Fibroblast of skin of back (primary cell): ENCODE measurements around the gene FAM174A.
A peak's percentile ranks its signal among the peaks of the same experiment; 100 is the strongest.
"Not testable (repeated sequence)": the region's sequence is repeated elsewhere in the genome, so short reads cannot be mapped to it uniquely, and the experiment has no call there.

Source experiments
- DNase-seq: peaks from one replicate; pipeline ENCODE4 v3.0.0-alpha.2; 2013

Gene FAM174A

DNA sequence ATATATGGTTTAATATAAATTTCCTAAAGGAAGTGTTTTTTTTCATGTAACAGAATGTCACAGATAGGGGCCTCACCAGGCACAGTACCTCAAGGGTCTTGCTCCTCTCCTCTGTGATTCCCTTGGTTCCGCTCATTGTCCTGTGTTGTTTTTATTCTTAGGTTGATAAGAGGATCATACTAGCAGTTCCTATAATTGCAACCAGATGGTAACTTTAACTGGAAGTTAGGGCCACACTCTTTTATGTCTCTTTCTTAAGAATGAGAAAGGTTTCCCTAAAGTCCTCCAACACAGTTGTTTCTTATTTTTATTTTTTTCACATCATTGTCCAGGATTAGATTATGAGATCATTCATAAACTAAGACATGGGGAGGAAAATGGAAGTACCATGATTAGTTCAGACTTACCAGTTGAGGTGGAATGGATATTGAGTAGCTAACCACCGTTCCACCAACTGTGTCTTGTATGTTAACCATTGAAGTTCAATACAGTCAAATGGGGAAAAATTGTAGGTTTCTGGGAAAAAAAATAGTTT lies 41.1 kb downstream of the FAM174A start:
- no peak for DNase-seq

DNA sequence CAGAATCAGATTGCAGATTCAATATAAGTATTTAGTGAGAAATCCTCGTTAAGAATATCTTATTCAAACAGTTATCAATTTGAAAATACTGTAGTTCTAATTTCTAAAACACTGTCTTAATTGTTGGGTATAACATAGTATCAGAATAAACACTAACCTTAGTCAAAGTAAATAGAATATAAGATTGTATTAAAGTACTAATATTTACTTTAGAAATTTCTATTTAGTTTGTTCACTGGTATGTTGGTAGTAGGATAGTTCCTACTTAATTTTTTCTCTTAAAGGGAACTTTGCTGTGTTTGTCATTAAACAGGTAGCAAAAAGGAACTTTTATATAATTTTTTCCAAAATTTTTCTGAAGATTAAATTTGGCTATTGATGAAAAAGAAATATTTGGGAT lies 42.3 kb downstream of the FAM174A start:
- no peak for DNase-seq

DNA sequence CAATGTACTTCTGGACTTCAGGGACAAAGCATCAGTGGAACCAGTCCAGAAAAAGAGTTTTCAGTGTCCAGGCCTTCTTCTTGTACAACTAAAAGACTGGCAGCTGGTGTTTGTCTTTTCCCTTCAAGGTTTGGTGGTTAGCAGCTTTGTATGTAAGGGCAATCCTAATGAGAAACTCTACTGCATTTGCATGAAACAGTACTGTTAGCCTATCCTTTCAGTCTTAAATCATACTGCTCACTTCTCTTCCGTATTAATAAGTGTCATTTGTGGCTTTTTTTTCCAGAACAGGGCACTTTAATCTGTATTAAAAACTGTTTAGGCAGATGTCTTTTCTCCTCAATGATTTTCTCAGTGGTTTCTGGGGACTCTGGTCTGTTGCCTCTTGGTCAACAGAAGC lies 48.9 kb downstream of the FAM174A start:
- DNase-seq = no peak

DNA sequence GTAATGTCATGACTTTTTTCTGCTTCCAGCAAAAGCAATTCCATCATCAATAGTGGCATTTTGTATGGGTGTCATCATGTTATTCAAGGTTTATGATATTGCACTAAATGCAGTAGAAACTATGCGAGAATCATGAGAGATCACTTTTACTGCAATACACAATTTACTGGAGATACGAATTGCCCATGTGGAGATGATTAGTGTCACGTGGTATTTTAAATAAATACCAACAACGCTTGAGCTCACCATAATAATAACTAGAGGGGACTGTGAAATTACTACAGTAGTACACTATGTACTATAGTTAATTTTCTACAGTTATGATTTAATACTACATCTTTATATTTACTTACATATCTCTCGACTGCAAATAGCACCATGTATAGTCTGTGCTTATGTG lies 49.7 kb downstream of the FAM174A start:
- DNase-seq = no peak

DNA sequence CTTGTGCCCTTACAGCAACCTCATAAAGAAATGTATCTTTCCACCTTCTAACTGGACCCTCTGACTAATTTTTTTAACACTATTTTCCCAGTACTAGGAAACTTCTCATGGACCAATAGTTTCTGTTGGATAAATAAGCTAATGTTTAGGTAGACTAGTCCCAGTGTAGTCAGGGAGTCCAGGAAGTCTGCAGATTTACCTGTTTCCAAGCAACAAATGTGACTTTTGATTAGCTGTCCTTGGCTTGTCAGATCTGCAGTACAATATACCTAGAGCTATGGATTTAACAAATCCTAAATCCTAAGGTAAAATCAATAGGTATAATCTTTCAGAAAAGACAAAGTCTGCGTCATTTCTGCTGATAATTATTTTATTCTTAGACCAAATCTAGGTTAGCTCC lies 55.7 kb downstream of the FAM174A start:
- no peak for DNase-seq

DNA sequence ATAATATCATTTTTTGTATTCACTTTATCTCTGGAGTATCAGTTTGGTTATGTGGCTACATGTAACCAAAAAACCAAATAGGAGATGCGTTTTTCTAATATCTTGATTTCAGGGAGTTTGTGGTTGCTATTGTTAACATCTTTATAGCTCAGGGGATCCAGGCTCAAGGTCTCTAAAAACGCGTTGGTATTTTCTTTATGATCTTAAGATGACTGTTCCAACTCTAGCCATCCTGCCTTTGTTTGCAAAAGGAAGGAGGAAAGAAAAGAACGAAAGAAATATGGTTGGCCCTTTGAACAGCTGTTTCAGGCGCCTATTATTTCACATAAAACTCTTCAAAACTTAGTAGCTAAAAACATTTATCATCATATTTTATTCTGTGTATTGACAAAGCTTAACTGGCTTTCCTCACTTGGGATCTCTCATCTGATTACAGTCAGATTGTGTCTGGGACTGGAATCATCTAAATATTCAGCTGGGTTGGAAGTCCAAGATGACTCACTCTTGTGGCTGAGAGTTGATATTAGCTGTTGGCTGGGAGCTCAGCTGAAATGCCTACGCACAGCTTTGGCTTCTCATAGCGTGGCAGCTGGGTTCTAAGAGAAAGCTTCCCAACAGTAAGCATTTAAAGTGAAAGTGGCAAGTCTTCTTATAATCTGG lies 60.1 kb downstream of the FAM174A start:
- DNase-seq = peak; percentile 92

DNA sequence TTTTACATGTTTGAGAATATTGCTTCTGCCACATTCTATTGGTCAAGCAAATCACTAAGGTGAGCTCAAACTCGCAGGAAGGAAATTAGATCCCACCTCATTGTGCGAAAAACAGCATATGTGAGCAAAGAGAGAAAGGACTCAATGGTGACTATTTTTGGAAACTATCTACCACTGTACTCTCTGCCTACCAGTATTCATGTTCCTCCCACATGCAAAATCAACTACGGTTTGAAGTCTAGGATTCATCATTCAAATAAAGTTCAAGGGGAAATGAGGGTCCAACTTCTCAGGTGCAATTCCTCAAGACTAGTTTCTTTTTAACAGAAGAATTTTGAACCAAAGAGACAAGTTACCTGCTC lies 60.6 kb downstream of the FAM174A start:
- DNase-seq = no peak

DNA sequence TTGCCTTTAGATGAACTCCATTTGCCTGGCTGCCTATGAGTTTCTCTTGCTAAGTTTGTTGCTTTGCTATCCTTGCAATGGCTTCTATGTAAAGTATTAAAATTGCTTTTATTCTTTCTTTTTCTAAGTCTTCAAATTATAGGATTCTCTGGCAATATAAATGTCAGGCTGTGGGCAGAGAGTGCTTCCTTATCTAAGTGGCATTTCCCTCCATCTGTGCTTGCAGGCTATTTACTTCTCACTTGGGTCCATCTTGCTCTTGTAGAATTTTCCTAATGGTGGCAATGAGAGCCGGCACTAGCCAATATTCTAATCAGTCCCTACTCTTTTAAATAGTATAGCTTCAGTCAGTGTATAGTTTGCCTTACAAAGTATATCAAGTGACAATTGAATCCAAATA lies 63.3 kb downstream of the FAM174A start:
- no peak for DNase-seq

DNA sequence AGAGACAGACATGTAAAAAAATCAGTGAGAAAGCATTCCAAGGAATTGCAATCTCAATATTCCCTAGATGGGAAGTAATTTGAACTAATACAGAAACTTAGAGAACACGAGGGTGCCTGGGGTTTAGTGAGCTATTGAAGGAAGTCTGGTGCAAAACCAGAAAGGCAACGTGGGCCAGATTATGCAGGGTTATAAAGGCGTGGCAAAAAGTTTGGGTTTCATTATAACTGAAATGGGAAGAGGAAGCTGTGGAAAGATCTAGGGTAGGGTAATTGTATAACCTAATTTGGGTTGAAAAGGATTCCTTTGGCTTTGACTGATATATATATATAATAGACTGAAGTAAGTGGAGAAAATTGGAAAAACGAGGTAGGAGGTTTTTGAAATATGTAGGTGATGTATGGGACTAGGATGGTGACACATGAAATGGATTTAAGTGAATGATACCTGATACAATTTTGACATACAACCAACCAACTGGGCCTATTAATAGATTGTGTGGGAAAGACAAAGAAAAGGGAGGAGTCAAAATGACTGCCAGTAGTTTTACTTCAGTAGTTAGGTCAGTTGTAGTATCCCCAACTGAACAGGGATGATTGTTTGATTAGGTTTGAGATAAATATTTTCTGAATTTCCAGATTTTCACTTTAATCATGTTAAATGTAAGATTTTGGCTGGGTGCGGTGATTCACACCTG lies 65.3 kb downstream of the FAM174A start:
- DNase-seq = no peak

DNA sequence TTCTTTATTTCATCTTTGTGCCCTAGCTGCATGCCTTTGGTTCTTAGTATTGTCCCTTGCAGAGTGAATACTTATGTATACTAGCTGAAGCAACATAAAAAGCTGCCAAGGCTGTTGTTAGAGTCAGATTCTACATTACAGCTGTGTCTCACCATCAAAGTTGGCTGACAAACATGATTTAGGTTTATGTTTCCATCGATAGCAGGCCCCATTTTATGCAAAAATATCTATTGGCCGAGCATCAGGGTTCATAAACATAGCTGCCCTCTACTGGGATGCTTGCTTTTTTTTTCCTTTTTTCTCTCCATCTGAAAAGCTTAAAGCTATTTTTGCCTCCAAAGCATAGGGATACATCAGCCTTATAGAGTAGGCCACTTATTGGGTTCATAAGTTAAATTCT lies 68.0 kb downstream of the FAM174A start:
- no peak for DNase-seq

DNA sequence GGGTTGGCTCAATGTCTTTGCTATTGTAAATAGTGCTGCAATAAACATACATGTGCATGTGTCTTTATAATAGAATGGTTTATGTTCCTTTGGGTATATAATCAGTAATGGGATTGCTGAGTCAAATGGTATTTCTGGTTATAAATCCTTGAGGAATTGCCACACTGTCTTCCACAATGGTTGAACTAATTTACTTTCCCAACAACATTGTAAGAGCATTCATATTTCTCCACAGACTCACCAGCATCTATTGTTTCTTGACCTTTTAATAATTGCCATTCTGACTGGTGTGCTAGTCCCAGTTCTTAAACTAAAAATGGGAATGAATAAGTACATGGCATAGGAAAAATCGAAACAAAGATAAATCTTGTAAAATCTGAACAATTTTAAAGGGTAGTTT lies 68.8 kb downstream of the FAM174A start:
- not testable (repeated sequence) for DNase-seq

DNA sequence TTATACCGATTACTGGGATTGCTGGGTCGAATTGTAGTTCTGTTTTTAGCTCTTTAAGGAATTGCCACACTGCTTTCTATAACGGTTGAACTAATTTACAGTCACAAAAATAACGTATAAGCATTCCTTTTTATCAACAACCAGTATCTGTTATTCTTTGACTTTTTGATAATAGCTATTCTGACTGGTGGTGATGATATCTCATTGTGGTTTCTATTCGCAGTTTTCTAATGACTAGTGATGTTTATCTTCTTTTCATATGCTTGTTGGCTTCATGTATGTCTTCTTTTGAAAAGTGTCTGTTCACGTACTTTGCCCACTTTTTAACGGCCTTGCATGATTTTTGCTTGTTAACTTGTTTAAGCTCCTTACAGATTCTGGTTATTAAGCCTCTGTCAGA lies 74.4 kb downstream of the FAM174A start:
- DNase-seq = no peak

DNA sequence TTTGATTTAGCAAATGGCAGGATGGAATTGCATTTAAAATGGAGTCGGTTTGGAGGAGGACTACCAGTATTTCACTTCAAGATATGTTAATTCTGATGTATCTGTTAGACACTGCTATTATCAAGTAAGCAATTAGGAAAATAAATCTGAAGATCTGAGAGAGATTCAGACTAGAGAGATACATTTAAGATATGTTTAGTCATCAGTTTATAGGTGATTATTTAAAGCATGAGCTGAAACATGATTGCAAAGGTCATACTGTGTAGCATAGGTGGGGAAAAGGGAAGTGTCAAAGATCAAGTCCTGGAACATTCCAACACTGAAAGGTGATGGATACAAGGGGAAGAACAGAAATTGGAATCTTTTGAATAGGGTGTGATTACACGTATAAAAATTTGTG lies 79.1 kb downstream of the FAM174A start:
- no peak for DNase-seq

DNA sequence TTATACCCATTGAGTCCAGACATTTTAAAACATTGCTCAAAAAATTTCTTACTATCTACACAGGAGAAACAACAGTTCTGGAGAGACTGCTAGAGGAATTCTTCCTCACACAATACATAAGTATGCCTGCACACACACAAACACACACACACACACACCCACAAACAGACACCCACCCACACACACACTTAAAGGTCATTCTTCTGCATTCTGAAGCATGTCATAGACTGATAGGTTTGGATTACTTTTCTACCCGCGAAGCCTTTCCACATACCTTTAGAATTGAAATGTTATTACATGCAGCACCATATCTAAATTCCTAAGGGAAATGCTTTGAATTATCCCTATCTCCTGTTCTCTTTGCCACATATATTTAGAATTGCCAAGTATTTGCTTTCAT lies 80.2 kb downstream of the FAM174A start:
- DNase-seq = no peak

DNA sequence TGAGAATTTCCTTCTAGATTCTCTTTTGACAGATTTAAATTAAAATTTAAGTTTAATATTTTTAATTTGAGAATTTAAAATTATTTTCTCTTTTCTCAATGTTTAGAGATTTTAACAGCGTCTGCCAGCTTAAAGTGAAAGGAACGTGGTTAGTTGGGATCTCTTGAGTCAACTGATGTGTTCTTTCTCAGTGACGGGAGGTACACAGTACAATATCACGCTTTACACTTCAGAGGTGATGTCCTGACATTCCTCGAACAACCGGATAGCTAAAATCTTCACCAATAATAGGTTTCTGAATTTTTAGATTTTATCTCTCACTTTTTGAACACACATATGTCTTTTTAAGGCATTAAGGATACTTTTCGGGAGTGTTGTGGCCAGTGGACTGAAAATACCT lies 81.1 kb downstream of the FAM174A start:
- DNase-seq = no peak

DNA sequence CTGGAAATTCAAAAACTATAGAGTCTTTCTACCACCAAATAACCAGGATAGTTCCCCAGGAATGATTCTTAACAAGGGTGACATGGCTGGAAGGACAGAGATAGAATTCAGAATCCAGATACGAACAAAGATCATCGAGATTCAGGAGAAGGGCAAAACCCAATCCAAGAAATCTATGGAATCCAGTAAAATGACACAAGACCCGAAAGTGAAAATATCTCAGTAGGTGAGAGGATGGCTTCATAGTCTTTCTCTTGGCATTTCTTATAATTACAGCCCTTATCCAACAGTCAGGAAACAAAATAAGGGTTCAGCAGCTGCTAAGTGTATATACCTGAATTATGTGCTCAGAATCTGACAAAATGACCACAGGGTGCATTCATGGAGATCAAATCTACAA lies 81.8 kb downstream of the FAM174A start:
- no peak for DNase-seq

DNA sequence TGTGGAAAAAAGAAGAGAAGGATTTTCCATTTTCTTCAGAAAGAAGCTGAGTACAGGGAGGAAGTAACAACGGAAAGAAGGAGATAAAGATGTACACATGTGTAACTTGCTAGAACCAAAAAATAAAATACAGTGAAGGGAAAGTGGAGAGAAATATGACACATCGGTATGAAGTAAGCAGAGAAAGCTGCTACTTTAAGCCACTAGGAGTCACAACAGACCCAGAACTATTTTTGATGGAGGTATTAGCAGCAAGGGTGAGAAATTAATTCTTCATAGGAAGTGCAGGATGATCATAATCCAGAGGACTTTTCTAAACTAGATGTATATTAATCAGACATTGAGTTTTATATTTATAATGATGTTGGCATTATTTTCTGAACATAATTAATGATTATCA lies 88.5 kb downstream of the FAM174A start:
- peak; percentile 30 for DNase-seq

DNA sequence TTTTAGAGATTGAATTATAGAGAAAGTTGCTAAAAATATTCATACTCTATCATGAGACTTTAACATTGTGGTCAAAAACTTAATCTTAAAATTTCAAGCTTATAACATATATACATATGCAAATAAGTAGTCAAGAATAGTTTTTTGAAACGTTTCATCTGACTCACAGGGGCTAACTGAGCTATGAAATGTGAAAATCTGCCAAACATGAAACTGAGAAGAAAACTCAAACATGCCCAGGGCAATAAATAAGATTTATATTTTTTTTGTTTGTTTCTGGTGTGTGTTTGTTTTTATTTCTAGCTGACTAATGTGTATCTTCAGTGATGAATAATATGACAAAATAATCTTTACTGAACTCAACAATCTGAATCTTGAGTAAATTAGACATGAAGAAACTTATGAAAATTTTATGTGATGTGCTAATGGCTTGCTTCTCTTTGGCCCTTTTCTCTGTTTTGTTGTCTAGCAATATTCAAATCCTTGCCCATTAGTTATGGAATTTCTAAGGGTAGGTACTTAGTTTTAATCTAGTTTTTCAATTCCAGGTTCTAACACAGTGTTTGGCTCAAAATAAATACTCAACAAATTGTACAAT lies 99.9 kb downstream of the FAM174A start:
- no peak for DNase-seq
